Prostate gland (tissue), 2 donors: ENCODE results near the gene SPATA31D4. TPM values are rescaled to one million over a fixed set of nuclear protein-coding genes. Genes with fewer than 3 reads are reported as not detected.
"Not testable (repeated sequence)": the region's sequence is repeated elsewhere in the genome, so short reads cannot be mapped to it uniquely, and the experiment has no call there.

Experiments used
- DNase-seq: peaks from one replicate; pipeline ENCODE4 v3.0.0-alpha.2; 2019; ENCODE audit warnings: low spot score
- H3K27ac ChIP-seq, 2 donors: fragments of 200-600 bp; sonication (generic); 2 replicates each; pipeline ENCODE4 v1.5.1; 2017 to 2019
- H3K27me3 ChIP-seq: fragments of 200-600 bp; sonication (generic); replicated peaks from 2 replicates; pipeline ENCODE4 v1.5.1; 2019; ENCODE audit not compliant: insufficient read depth
- H3K36me3 ChIP-seq, 2 donors: fragments of 200-600 bp; sonication (generic); 1 replicate in 1 of 2; 2 replicates in 1 of 2; pipeline versions ENCODE4 v1.5.1 to v1.8.1; 2017 to 2019
- H3K4me1 ChIP-seq: fragments of 200-600 bp; sonication (generic); replicated peaks from 2 replicates; pipeline ENCODE4 v1.5.1; 2019
- H3K4me3 ChIP-seq, 2 donors: fragments of 200-600 bp; sonication (generic); 2 replicates each; pipeline ENCODE4 v1.5.1; 2017 to 2019
- H3K9me3 ChIP-seq: fragments of 200-600 bp; sonication (generic); 2 replicates; pipeline ENCODE4 v1.5.1; 2017
- CTCF ChIP-seq, 4 experiments: fragments of 200-600 bp in 2 of 4; fragments of 450-650 bp in 2 of 4; sonication (generic) in 2 of 4; IDR thresholded peaks; 1 replicate in 3 of 4; 2 replicates in 1 of 4; pipeline ENCODE4 v1.5.1; 2016 to 2019; ENCODE audit warnings: antibody characterized with exemption in 4 of 4, mild to moderate bottlenecking in 2 of 4, moderate library complexity in 2 of 4
- POLR2A ChIP-seq: fragments of 450-650 bp; IDR thresholded peaks from one replicate; pipeline ENCODE4 v1.6.1; 2016; ENCODE audit warnings: antibody characterized with exemption, mild to moderate bottlenecking
- POLR2AphosphoS5 ChIP-seq: sonication (generic); formaldehyde crosslinking; IDR thresholded peaks from one replicate; pipeline ENCODE4 v1.6.1; 2017; ENCODE audit warnings: antibody characterized with exemption
- WGBS: methylation state at CpG from one replicate; pipeline ENCODE4 v1.1.5; 2018; 5-methylcytosine and 5-hydroxymethylcytosine counted together
- intact Hi-C: fragments of 100-400 bp; cut with DNase I; formaldehyde crosslinking; loops from one replicate; pipeline ENCODE4 v1.14.2; 2022
- total RNA-seq, 2 donors: library from RNA; depleted of rRNA; stranded (reverse); fragments of >200 nt; gene quantifications; one replicate each; pipeline ENCODE4 v1.1.0, GENCODE V29; 2016

SPATA31D4 gene
- total RNA-seq: under 1 TPM in 1 of 2 donors, not detected in 1; 0.51 TPM

GRCh38 chr9:81928305-81928704, at the start of gene SPATA31D4:
Gene SPATA31D4 (plus strand): TSS chr9:81928428. CDS start chr9:81928514, 86 bp downstream.
- H3K4me3 ChIP-seq, intact Hi-C loops, H3K9me3 ChIP-seq, DNase-seq, H3K27me3 ChIP-seq, H3K4me1 ChIP-seq, H3K27ac ChIP-seq, H3K36me3 ChIP-seq: not testable (repeated sequence)
- WGBS: no CpG with 5 or more reads among the region's 3 CpGs

- Histone ChIP-seq H3K4me3 (no peak overlapping the region), H3K9me3 (no peaks in the 10 kb centered on the region), H3K36me3 (no peaks in the 10 kb centered on the region), H3K4me1 (peaks cover 6% of the 10 kb centered on the region), H3K27ac (no peak overlapping the region), H3K27me3 (no peaks in the 10 kb centered on the region)
- no peak for DNase-seq
- intact Hi-C loops: no loop called here
- no peak for TF ChIP-seq POLR2A
- no peak for TF ChIP-seq POLR2AphosphoS5
- no peak for TF ChIP-seq CTCF (IDR thresholded peaks at IDR 0.05)
- 94% methylated on average over 2 of the region's 2 CpGs for WGBS
These were observed 49.7 kb upstream of the SPATA31D4 start for GRCh38 chr9:81878530-81878929.

- Histone ChIP-seq H3K27me3 (no peaks in the 10 kb centered on the region), H3K4me1 (peaks cover 6% of the 10 kb centered on the region), H3K36me3 (no peaks in the 10 kb centered on the region), H3K9me3 (no peaks in the 10 kb centered on the region), H3K27ac (no peak overlapping the region), H3K4me3 (no peak overlapping the region)
- intact Hi-C loops: no loop called here
- WGBS: 5% methylated on average over 4 of the region's 4 CpGs
- TF ChIP-seq CTCF (IDR thresholded peaks at IDR 0.05) (no peak), POLR2A (no peak), POLR2AphosphoS5 (no peak)
- peak; percentile 6 for DNase-seq
These were observed 48.7 kb upstream of the SPATA31D4 start for GRCh38 chr9:81879501-81879916.

- 28% methylated on average over 2 of the region's 2 CpGs for WGBS
- TF ChIP-seq POLR2A: no peak
- no peak for TF ChIP-seq CTCF (IDR thresholded peaks at IDR 0.05)
- TF ChIP-seq POLR2AphosphoS5: no peak
- no peaks in the 10 kb centered on the region for H3K4me1 ChIP-seq
- no peak overlapping the region for H3K27ac ChIP-seq
- no peaks in the 10 kb centered on the region for H3K36me3 ChIP-seq
- no peak for DNase-seq
- intact Hi-C loops: no loop called here
- no peaks in the 10 kb centered on the region for H3K9me3 ChIP-seq
- H3K4me3 ChIP-seq: no peak overlapping the region
- no peaks in the 10 kb centered on the region for H3K27me3 ChIP-seq
These were observed 42.6 kb upstream of the SPATA31D4 start for GRCh38 chr9:81885602-81886001.

- intact Hi-C loops: no loop called here
- no peaks in the 10 kb centered on the region for H3K4me1 ChIP-seq
- H3K36me3 ChIP-seq: no peaks in the 10 kb centered on the region
- H3K9me3 ChIP-seq: no peaks in the 10 kb centered on the region
- no peak overlapping the region for H3K4me3 ChIP-seq
- DNase-seq: no peak
- WGBS: 88% methylated on average over 1 of the region's 1 CpG
- TF ChIP-seq POLR2A (no peak), POLR2AphosphoS5 (no peak), CTCF (IDR thresholded peaks at IDR 0.05) (no peak)
- H3K27me3 ChIP-seq: no peaks in the 10 kb centered on the region
- H3K27ac ChIP-seq: no peak overlapping the region
These were observed 41.6 kb upstream of the SPATA31D4 start for GRCh38 chr9:81886665-81887064.
